ENCODE results near the gene SLC29A2.

DNA sequence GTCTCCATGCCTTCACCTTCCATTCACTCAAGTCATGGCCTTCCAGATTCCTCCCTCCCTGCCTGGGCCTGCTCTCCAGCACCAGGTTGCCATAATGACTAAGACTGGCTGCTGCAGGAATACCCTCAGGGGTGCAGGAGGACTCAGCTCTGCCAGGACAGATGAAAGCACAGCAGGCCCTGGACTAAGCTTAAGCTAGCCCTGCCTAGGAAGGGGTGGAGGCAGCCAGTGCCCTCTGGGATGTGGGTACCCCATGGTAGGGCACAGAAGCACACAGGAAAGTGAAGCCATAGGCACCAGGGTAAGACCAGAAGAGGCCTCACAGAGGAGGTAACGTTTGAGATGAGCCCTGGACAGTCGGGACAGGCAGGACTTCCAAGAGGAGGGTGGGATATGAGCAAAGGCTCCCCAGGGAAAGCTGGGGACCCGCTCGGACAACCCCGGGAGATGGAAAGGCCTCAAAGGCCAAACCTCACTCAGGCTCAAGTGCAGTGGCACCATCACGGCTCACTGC lies 32.3 kb downstream of the SLC29A2 start:
- TF ChIP-seq, protein P1, sequence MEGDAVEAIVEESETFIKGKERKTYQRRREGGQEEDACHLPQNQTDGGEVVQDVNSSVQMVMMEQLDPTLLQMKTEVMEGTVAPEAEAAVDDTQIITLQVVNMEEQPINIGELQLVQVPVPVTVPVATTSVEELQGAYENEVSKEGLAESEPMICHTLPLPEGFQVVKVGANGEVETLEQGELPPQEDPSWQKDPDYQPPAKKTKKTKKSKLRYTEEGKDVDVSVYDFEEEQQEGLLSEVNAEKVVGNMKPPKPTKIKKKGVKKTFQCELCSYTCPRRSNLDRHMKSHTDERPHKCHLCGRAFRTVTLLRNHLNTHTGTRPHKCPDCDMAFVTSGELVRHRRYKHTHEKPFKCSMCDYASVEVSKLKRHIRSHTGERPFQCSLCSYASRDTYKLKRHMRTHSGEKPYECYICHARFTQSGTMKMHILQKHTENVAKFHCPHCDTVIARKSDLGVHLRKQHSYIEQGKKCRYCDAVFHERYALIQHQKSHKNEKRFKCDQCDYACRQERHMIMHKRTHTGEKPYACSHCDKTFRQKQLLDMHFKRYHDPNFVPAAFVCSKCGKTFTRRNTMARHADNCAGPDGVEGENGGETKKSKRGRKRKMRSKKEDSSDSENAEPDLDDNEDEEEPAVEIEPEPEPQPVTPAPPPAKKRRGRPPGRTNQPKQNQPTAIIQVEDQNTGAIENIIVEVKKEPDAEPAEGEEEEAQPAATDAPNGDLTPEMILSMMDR (IDR thresholded peaks at IDR 0.05), result no peak
- no peak for TF ChIP-seq EZH2 (IDR thresholded peaks at IDR 0.05)

Measured in neural progenitor cell (in vitro differentiated cells).